H9 (cell line): ENCODE data around the gene TBC1D19. TPM values are rescaled to one million over a fixed set of nuclear protein-coding genes. Genes with fewer than 3 reads are reported as not detected.

Experiments used
- DNase-seq: peaks from one replicate; pipeline ENCODE4 v3.0.0-alpha.2; 2017
- H2AFZ ChIP-seq: one replicate; pipeline ENCODE4 v1.6.1; 2013; ENCODE audit warnings: mild to moderate bottlenecking, low read length, control low read depth, moderate library complexity
- H2AK5ac ChIP-seq: 2 replicates; pipeline ENCODE4 v1.6.1; 2013; ENCODE audit warnings: low read length, control low read depth, mixed read lengths; ENCODE audit not compliant: insufficient read length
- H2BK120ac ChIP-seq: one replicate; pipeline ENCODE4 v1.6.1; 2013; ENCODE audit warnings: low read depth, mild to moderate bottlenecking, low read length, control low read depth, inconsistent platforms; ENCODE audit not compliant: poor library complexity, severe bottlenecking
- H2BK12ac ChIP-seq: 2 replicates; pipeline ENCODE4 v1.6.1; 2013; ENCODE audit warnings: low read length, control low read depth, mixed read lengths, low read depth; ENCODE audit not compliant: insufficient read length
- H2BK15ac ChIP-seq: 2 replicates; pipeline ENCODE4 v1.6.1; 2013; ENCODE audit warnings: low read depth, low read length, control low read depth
- H2BK20ac ChIP-seq: one replicate; pipeline ENCODE4 v1.6.1; 2013; ENCODE audit warnings: low read depth, mild to moderate bottlenecking, low read length, control low read depth, inconsistent platforms; ENCODE audit not compliant: poor library complexity, severe bottlenecking
- H2BK5ac ChIP-seq: 2 replicates; pipeline ENCODE4 v1.6.1; 2013; ENCODE audit warnings: low read length, control low read depth, mixed read lengths; ENCODE audit not compliant: insufficient read length
- H3K14ac ChIP-seq: 2 replicates; pipeline ENCODE4 v1.6.1; 2013; ENCODE audit warnings: low read length, control low read depth; ENCODE audit not compliant: insufficient read depth
- H3K18ac ChIP-seq: 2 replicates; pipeline ENCODE4 v1.6.1; 2013; ENCODE audit warnings: low read depth, mild to moderate bottlenecking, mixed read lengths, low read length, control low read depth; ENCODE audit not compliant: insufficient read length
- H3K23ac ChIP-seq: 2 replicates; pipeline ENCODE4 v1.6.1; 2013; ENCODE audit warnings: low read length, control low read depth, mixed read lengths, low read depth; ENCODE audit not compliant: insufficient read length
- H3K23me2 ChIP-seq: 2 replicates; pipeline ENCODE4 v1.6.1; 2013; ENCODE audit warnings: low read depth, mild to moderate bottlenecking, mixed read lengths, low read length, control low read depth; ENCODE audit not compliant: insufficient read length, poor library complexity, severe bottlenecking
- H3K27ac ChIP-seq: 2 replicates; pipeline ENCODE4 v1.5.1; 2013; ENCODE audit warnings: low read length, control low read depth, mixed read lengths, low read depth; ENCODE audit not compliant: insufficient read length
- H3K27me3 ChIP-seq: 2 replicates; pipeline ENCODE4 v1.6.1; 2013; ENCODE audit warnings: low read length, control low read depth, inconsistent platforms; ENCODE audit not compliant: insufficient read depth
- H3K4ac ChIP-seq: 2 replicates; pipeline ENCODE4 v1.6.1; 2013; ENCODE audit warnings: low read depth, mild to moderate bottlenecking, control low read depth, inconsistent platforms, low read length, moderate library complexity
- H3K4me1 ChIP-seq: 2 replicates; pipeline ENCODE4 v1.6.1; 2013; ENCODE audit warnings: low read length, control low read depth, inconsistent platforms; ENCODE audit not compliant: insufficient read depth
- H3K4me2 ChIP-seq: 2 replicates; pipeline ENCODE4 v1.6.1; 2013; ENCODE audit warnings: low read length, control low read depth, mixed read lengths; ENCODE audit not compliant: insufficient read length, insufficient read depth
- H3K56ac ChIP-seq: 2 replicates; pipeline ENCODE4 v1.6.1; 2013; ENCODE audit warnings: low read depth, mild to moderate bottlenecking, mixed read lengths, low read length, control low read depth; ENCODE audit not compliant: insufficient read length
- H3K79me1 ChIP-seq: 2 replicates; pipeline ENCODE4 v1.6.1; 2013; ENCODE audit warnings: low read depth, mild to moderate bottlenecking, moderate library complexity, low read length, control low read depth, inconsistent platforms; ENCODE audit not compliant: insufficient read depth, poor library complexity, severe bottlenecking
- H3K79me2 ChIP-seq: 2 replicates; pipeline ENCODE4 v1.6.1; 2013; ENCODE audit warnings: low read length, control low read depth, inconsistent platforms; ENCODE audit not compliant: insufficient read depth
- H3K9ac ChIP-seq: 2 replicates; pipeline ENCODE4 v1.6.1; 2013; ENCODE audit warnings: low read length, control low read depth, mixed read lengths; ENCODE audit not compliant: insufficient read length; ENCODE audit errors: extremely low read depth
- H3K9me3 ChIP-seq: one replicate; pipeline ENCODE4 v1.6.1; 2013; ENCODE audit warnings: low read depth, low read length, inconsistent platforms; ENCODE audit not compliant: control insufficient read depth
- H3T11ph ChIP-seq: one replicate; pipeline ENCODE4 v1.6.1; 2013; ENCODE audit warnings: mild to moderate bottlenecking, low read length, control low read depth, inconsistent platforms
- H4K20me1 ChIP-seq: one replicate; pipeline ENCODE4 v1.6.1; 2013; ENCODE audit not compliant: control insufficient read depth, insufficient read length, insufficient read depth
- H4K5ac ChIP-seq: 2 replicates; pipeline ENCODE4 v1.6.1; 2013; ENCODE audit warnings: low read depth, mild to moderate bottlenecking, mixed read lengths, low read length, control low read depth; ENCODE audit not compliant: insufficient read length
- H4K8ac ChIP-seq: replicated peaks from 2 replicates; pipeline ENCODE4 v1.6.1; 2013; ENCODE audit warnings: low read length, control low read depth, mixed read lengths, low read depth; ENCODE audit not compliant: insufficient read length
- H4K91ac ChIP-seq: 2 replicates; pipeline ENCODE4 v1.6.1; 2013; ENCODE audit warnings: low read depth, mild to moderate bottlenecking, moderate library complexity, mixed read lengths, low read length, control low read depth; ENCODE audit not compliant: insufficient read length
- H3K27ac Mint-ChIP-seq, 3 experiments: 2 replicates in 2 of 3; 3 replicates in 1 of 3; pipeline ENCODE4 v1.8.0; 2020 to 2021; ENCODE audit warnings: mixed read lengths in 3 of 3, mild to moderate bottlenecking in 1 of 3, moderate library complexity in 1 of 3
- H3K27me3 Mint-ChIP-seq: 2 replicates; pipeline ENCODE4 v1.8.0; 2021; ENCODE audit warnings: low read depth, mild to moderate bottlenecking, moderate library complexity, mixed read lengths
- H3K36me3 Mint-ChIP-seq, 3 experiments: 2 replicates in 2 of 3; 3 replicates in 1 of 3; pipeline ENCODE4 v1.8.0; 2020 to 2021; ENCODE audit warnings: low read depth in 3 of 3, mixed read lengths in 3 of 3; ENCODE audit not compliant: insufficient read depth in 1 of 3
- H3K4me1 Mint-ChIP-seq, 2 experiments: 2 replicates each; pipeline ENCODE4 v1.8.0; 2020; ENCODE audit warnings: mixed read lengths in 2 of 2
- H3K4me3 Mint-ChIP-seq, 2 experiments: 2 replicates in 1 of 2; 3 replicates in 1 of 2; pipeline ENCODE4 v1.8.0; 2020 to 2021; ENCODE audit warnings: mild to moderate bottlenecking in 2 of 2, mixed read lengths in 2 of 2, moderate library complexity in 1 of 2
- H3K9me3 Mint-ChIP-seq, 2 experiments: 2 replicates in 1 of 2; 3 replicates in 1 of 2; pipeline ENCODE4 v1.8.0; 2020; ENCODE audit warnings: mild to moderate bottlenecking in 2 of 2, mixed read lengths in 2 of 2, moderate library complexity in 1 of 2
- WGBS: extraction: QIAGEN DNeasy Blood & Tissue Kit; methylation state at CpG from one replicate; pipeline ENCODE4 v1.1.7; 2013; ENCODE audit warnings: missing lambda C conversion rate, low lambda C conversion rate, mixed read lengths; ENCODE audit not compliant: insufficient read length; ENCODE audit errors: extremely low coverage; 5-methylcytosine and 5-hydroxymethylcytosine counted together
- total RNA-seq: library from RNA; stranded (reverse); gene quantifications from 2 replicates; pipeline ENCODE4 v1.2.1, GENCODE V29; 2021
- TF ChIP-seq, protein P1 (sequence below): fragments of 200-600 bp; sonication (generic); conservative IDR thresholded peaks from 3 replicates; pipeline ENCODE4 v1.8.0; 2021; ENCODE audit warnings: antibody characterized with exemption, mild to moderate bottlenecking

Gene TBC1D19
- total RNA-seq, 1 experiment from 2014 or later: 3.2 TPM

DNA sequence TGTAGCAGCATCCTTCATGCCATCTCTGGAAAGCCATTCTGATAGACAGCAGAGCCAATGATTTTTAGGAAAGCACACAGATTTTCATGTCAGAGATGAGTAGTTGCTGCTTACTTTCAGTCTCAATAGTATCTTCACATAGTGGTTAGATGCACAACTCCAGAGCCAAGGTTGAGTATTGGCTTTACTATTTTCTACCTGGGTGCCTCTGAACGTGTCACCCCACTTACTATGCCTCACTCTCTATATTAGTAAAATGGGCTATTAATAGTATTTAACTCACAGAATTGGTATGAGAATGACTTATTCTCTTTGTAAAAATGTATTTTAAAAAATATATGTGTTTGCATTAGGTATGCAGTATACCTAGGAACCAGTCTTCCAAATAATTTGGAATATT, 168.0 kb downstream of the TBC1D19 start:
- H3K4me2 ChIP-seq: no peak overlapping the region
- no CpG with 5 or more reads among the region's 1 CpG for WGBS
- H2BK15ac ChIP-seq: no peak overlapping the region

More for the DNA sequence above, 168.0 kb downstream of the TBC1D19 start:
- no peaks in the 10 kb centered on the region for H3K79me2 ChIP-seq
- no peak overlapping the region for H2BK5ac ChIP-seq
- no peaks in the 10 kb centered on the region for H3K9me3 ChIP-seq
- no peak overlapping the region for H3K27ac Mint-ChIP-seq
- no peak overlapping the region for H2AK5ac ChIP-seq
- no peak overlapping the region for H3K4ac ChIP-seq
- no peak overlapping the region for H2BK120ac ChIP-seq
- no peaks in the 10 kb centered on the region for H4K20me1 ChIP-seq
- no peaks in the 10 kb centered on the region for H3K23me2 ChIP-seq
- H3K14ac ChIP-seq: no peak overlapping the region
- no peak overlapping the region for H2AFZ ChIP-seq
- H3K27ac ChIP-seq: no peak overlapping the region
- H4K91ac ChIP-seq: no peak overlapping the region
- H3T11ph ChIP-seq: no peak overlapping the region
- H3K27me3 ChIP-seq: no peaks in the 10 kb centered on the region
- no peaks in the 10 kb centered on the region for H3K79me1 ChIP-seq
- H3K56ac ChIP-seq: no peak overlapping the region
- H3K9me3 Mint-ChIP-seq: no peaks in the 10 kb centered on the region
- no peak overlapping the region for H3K18ac ChIP-seq
- H3K9ac ChIP-seq: no peak overlapping the region
- no peaks in the 10 kb centered on the region for H3K27me3 Mint-ChIP-seq
- H3K23ac ChIP-seq: no peak overlapping the region
- DNase-seq: no peak
- H2BK12ac ChIP-seq: no peak overlapping the region
- no peaks in the 10 kb centered on the region for H3K4me1 ChIP-seq
- H4K8ac ChIP-seq: no peak overlapping the region
- TF ChIP-seq, protein P1, sequence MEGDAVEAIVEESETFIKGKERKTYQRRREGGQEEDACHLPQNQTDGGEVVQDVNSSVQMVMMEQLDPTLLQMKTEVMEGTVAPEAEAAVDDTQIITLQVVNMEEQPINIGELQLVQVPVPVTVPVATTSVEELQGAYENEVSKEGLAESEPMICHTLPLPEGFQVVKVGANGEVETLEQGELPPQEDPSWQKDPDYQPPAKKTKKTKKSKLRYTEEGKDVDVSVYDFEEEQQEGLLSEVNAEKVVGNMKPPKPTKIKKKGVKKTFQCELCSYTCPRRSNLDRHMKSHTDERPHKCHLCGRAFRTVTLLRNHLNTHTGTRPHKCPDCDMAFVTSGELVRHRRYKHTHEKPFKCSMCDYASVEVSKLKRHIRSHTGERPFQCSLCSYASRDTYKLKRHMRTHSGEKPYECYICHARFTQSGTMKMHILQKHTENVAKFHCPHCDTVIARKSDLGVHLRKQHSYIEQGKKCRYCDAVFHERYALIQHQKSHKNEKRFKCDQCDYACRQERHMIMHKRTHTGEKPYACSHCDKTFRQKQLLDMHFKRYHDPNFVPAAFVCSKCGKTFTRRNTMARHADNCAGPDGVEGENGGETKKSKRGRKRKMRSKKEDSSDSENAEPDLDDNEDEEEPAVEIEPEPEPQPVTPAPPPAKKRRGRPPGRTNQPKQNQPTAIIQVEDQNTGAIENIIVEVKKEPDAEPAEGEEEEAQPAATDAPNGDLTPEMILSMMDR: no peak
- H3K4me1 Mint-ChIP-seq: no peaks in the 10 kb centered on the region
- H2BK20ac ChIP-seq: no peak overlapping the region
- H4K5ac ChIP-seq: no peak overlapping the region
- no peaks in the 10 kb centered on the region for H3K36me3 Mint-ChIP-seq
- H3K4me3 Mint-ChIP-seq: no peak overlapping the region
